CD14-positive monocyte (primary cell): ENCODE results near the gene ZFP14. TPM values are rescaled to one million over a fixed set of nuclear protein-coding genes. Genes with fewer than 3 reads are reported as not detected.

Source experiments
- DNase-seq, 3 donors: peaks; one replicate each; pipeline ENCODE4 v3.0.0-alpha.2; 2011 to 2022
- H2AFZ ChIP-seq: 2 replicates; pipeline ENCODE4 v1.6.0; 2012; ENCODE audit warnings: mild to moderate bottlenecking, low read depth, low read length, inconsistent platforms; ENCODE audit not compliant: insufficient read depth, poor library complexity, severe bottlenecking
- H3K27ac ChIP-seq, 2 donors: 1 replicate in 1 of 2; 2 replicates in 1 of 2; pipeline ENCODE4 v1.5.1; 2012 to 2013; ENCODE audit warnings: low read length in 2 of 2, control low read depth in 1 of 2, inconsistent platforms in 1 of 2, low read depth in 1 of 2, mild to moderate bottlenecking in 1 of 2
- H3K27me3 ChIP-seq, 2 donors: one replicate each; pipeline versions ENCODE4 v1.6.0 to v1.6.1; 2011 to 2013; ENCODE audit warnings: low read length in 2 of 2; ENCODE audit not compliant: control insufficient read depth in 2 of 2, insufficient read depth in 2 of 2
- H3K36me3 ChIP-seq, 2 donors: replicated peaks in 1 of 2; 1 replicate in 1 of 2; 2 replicates in 1 of 2; pipeline versions ENCODE4 v1.5.1 to v1.6.1; 2012 to 2013; ENCODE audit warnings: low read length in 2 of 2, control low read depth in 1 of 2, inconsistent platforms in 1 of 2, mild to moderate bottlenecking in 1 of 2; ENCODE audit not compliant: insufficient read depth in 2 of 2, control insufficient read depth in 1 of 2
- H3K4me1 ChIP-seq, 2 donors: 1 replicate in 1 of 2; 2 replicates in 1 of 2; pipeline versions ENCODE4 v1.5.1 to v1.6.1; 2012 to 2013; ENCODE audit warnings: low read length in 2 of 2, control low read depth in 1 of 2, inconsistent platforms in 1 of 2, mild to moderate bottlenecking in 1 of 2, moderate library complexity in 1 of 2; ENCODE audit not compliant: insufficient read depth in 2 of 2, control insufficient read depth in 1 of 2
- H3K4me2 ChIP-seq: replicated peaks from 2 replicates; pipeline ENCODE3; 2012; ENCODE audit warnings: low read length, moderate library complexity, mild to moderate bottlenecking; ENCODE audit not compliant: poor library complexity, severe bottlenecking; ENCODE audit errors: extremely low read depth
- H3K4me3 ChIP-seq, 3 experiments: fragments of 200-600 bp in 1 of 3; sonication (generic) in 1 of 3; replicated peaks in 1 of 3; 1 replicate in 2 of 3; 2 replicates in 1 of 3; pipeline ENCODE4 v1.5.1; 2011 to 2013; ENCODE audit warnings: low read length in 3 of 3, mild to moderate bottlenecking in 3 of 3, control low read depth in 2 of 3, low read depth in 2 of 3, inconsistent platforms in 1 of 3, moderate library complexity in 1 of 3
- H3K79me2 ChIP-seq: 2 replicates; pipeline ENCODE4 v1.6.0; 2012; ENCODE audit warnings: mild to moderate bottlenecking, control low read depth, inconsistent platforms, low read length, moderate library complexity; ENCODE audit not compliant: insufficient read depth
- H3K9ac ChIP-seq: 2 replicates; pipeline ENCODE4 v1.6.0; 2017; ENCODE audit warnings: low read length, mild to moderate bottlenecking; ENCODE audit not compliant: insufficient read depth, poor library complexity, severe bottlenecking
- H3K9me3 ChIP-seq, 2 donors: replicated peaks in 1 of 2; 1 replicate in 1 of 2; 2 replicates in 1 of 2; pipeline versions ENCODE4 v1.5.1 to v1.6.1; 2012 to 2013; ENCODE audit warnings: low read length in 2 of 2, control low read depth in 1 of 2; ENCODE audit not compliant: control insufficient read depth in 1 of 2, insufficient read depth in 1 of 2
- H4K20me1 ChIP-seq: 2 replicates; pipeline ENCODE4 v1.6.0; 2012; ENCODE audit warnings: mild to moderate bottlenecking, low read length, control low read depth, moderate library complexity; ENCODE audit not compliant: insufficient read depth
- H3K27ac Mint-ChIP-seq, 7 donors: one replicate each; pipeline ENCODE4 v1.8.0; 2020; ENCODE audit warnings: mild to moderate bottlenecking in 7 of 7, mixed read lengths in 7 of 7, moderate library complexity in 6 of 7, inconsistent platforms in 2 of 7
- H3K27me3 Mint-ChIP-seq, 3 donors: one replicate each; pipeline ENCODE4 v1.8.0; 2021 to 2022; ENCODE audit warnings: low read depth in 3 of 3, mild to moderate bottlenecking in 3 of 3, mixed read lengths in 3 of 3, moderate library complexity in 3 of 3, inconsistent platforms in 1 of 3
- H3K36me3 Mint-ChIP-seq, 2 donors: one replicate each; pipeline ENCODE4 v1.8.0; 2020; ENCODE audit warnings: mixed read lengths in 2 of 2, inconsistent platforms in 1 of 2, mild to moderate bottlenecking in 1 of 2
- H3K4me1 Mint-ChIP-seq: one replicate; pipeline ENCODE4 v1.8.0; 2020; ENCODE audit warnings: mild to moderate bottlenecking, mixed read lengths
- H3K4me3 Mint-ChIP-seq, 2 donors: one replicate each; pipeline ENCODE4 v1.8.0; 2020; ENCODE audit warnings: mild to moderate bottlenecking in 2 of 2, mixed read lengths in 2 of 2, moderate library complexity in 1 of 2
- H3K9me3 Mint-ChIP-seq, 7 donors: one replicate each; pipeline ENCODE4 v1.8.0; 2020 to 2022; ENCODE audit warnings: mixed read lengths in 7 of 7, mild to moderate bottlenecking in 6 of 7, moderate library complexity in 6 of 7, inconsistent platforms in 2 of 7
- CTCF ChIP-seq: fragments of 200-600 bp; IDR thresholded peaks from one replicate; pipeline ENCODE4 v1.8.0; 2022; ENCODE audit warnings: antibody characterized with exemption, mild to moderate bottlenecking
- WGBS: methylation state at CpG from one replicate; pipeline ENCODE4 v1.1.5; 2013; ENCODE audit warnings: missing lambda C conversion rate; ENCODE audit not compliant: insufficient coverage; 5-methylcytosine and 5-hydroxymethylcytosine counted together
- intact Hi-C, 2 donors: fragments of 100-400 bp; cut with micrococcal nuclease; formaldehyde crosslinking; loops; one replicate each; pipeline versions ENCODE4 v1.15.0 to v1.15.1; 2023
- polyA plus RNA-seq, 3 donors: library from polyadenylated mRNA; depleted of rRNA in 1 of 3; unstranded in 2 of 3; stranded (reverse) in 1 of 3; fragments of 300-500 nt in 2 of 3; fragments of >200 nt in 1 of 3; fragmentation: Illumina TruSeq in 2 of 3; gene quantifications; 1 replicate in 2 of 3; 2 replicates in 1 of 3; pipeline ENCODE4 v1.2.3, GENCODE V29; 2012 to 2021

ZFP14 gene
- polyA plus RNA-seq, 3 donors = 0.72 to 1.9 (median 1.1) TPM

GRCh38 chr19:36409841-36410240, 30.8 kb upstream of the ZFP14 start:
- Histone ChIP-seq H3K4me2 (no peak overlapping the region), H3K4me3 (no peak overlapping the region), H4K20me1 (no peaks in the 10 kb centered on the region), H3K4me1 (no peaks in the 10 kb centered on the region), H2AFZ (no peak overlapping the region), H3K36me3 (peaks cover 26 to 51% of the 10 kb centered on the region in 2 donors), H3K27ac (no peak overlapping the region), H3K9me3 (peaks cover 66 to 94% of the 10 kb centered on the region in 2 donors), H3K9ac (no peak overlapping the region), H3K79me2 (no peaks in the 10 kb centered on the region), H3K27me3 (no peaks in the 10 kb centered on the region)
- H3K4me1 Mint-ChIP-seq = no peaks in the 10 kb centered on the region
- no peak overlapping the region for H3K27ac Mint-ChIP-seq
- intact Hi-C loops = no loop called here
- no peak overlapping the region for H3K4me3 Mint-ChIP-seq
- no CpG with 5 or more reads among the region's 5 CpGs for WGBS
- peaks cover 40 to 52% of the 10 kb centered on the region in 2 donors for H3K36me3 Mint-ChIP-seq
- no peak for TF ChIP-seq CTCF
- H3K9me3 Mint-ChIP-seq = peaks cover 38 to 81% (median 66%) of the 10 kb centered on the region in 7 donors
- no peak for DNase-seq
- no peaks in the 10 kb centered on the region for H3K27me3 Mint-ChIP-seq

GRCh38 chr19:36408101-36408500, 29.1 kb upstream of the ZFP14 start:
- Mint-ChIP-seq H3K27ac (no peak overlapping the region), H3K4me3 (no peak overlapping the region), H3K9me3 (peaks cover 43 to 83% (median 65%) of the 10 kb centered on the region in 7 donors), H3K27me3 (no peaks in the 10 kb centered on the region), H3K36me3 (peaks cover 52 to 61% of the 10 kb centered on the region in 2 donors), H3K4me1 (no peaks in the 10 kb centered on the region)
- Histone ChIP-seq H3K27me3 (no peaks in the 10 kb centered on the region), H3K9me3 (peaks cover 60 to 94% of the 10 kb centered on the region in 2 donors), H3K9ac (no peak overlapping the region), H4K20me1 (no peaks in the 10 kb centered on the region), H3K36me3 (peaks cover 37 to 67% of the 10 kb centered on the region in 2 donors), H3K27ac (no peak overlapping the region), H3K4me3 (no peak overlapping the region), H3K4me2 (no peak overlapping the region), H3K4me1 (no peaks in the 10 kb centered on the region), H2AFZ (no peak overlapping the region), H3K79me2 (no peaks in the 10 kb centered on the region)
- TF ChIP-seq CTCF = no peak
- no CpG with 5 or more reads among the region's 3 CpGs for WGBS
- no peak for DNase-seq
- intact Hi-C loops = no loop called here
